Esophagus squamous epithelium (tissue), 5 donors: ENCODE data around the gene FSTL4. TPM values are rescaled to one million over a fixed set of nuclear protein-coding genes. Genes with fewer than 3 reads are reported as not detected.

Source experiments
- DNase-seq: peaks from one replicate; lab custom pipeline; 2025; lab: John Stamatoyannopoulos, UW
- H3K27ac ChIP-seq, 4 donors: fragments of 200-600 bp; sonication (generic); one replicate each; pipeline ENCODE4 v1.5.1; 2016 to 2019; ENCODE audit warnings: mild to moderate bottlenecking in 1 of 4
- H3K27me3 ChIP-seq, 4 donors: fragments of 200-600 bp; sonication (generic); 1 replicate in 3 of 4; 2 replicates in 1 of 4; pipeline versions ENCODE4 v1.5.1 to v1.6.0; 2017 to 2021; ENCODE audit warnings: antibody characterized with exemption in 1 of 4
- H3K36me3 ChIP-seq, 3 donors: fragments of 200-600 bp; sonication (generic); one replicate each; pipeline ENCODE4 v1.5.1; 2016 to 2019
- H3K4me1 ChIP-seq, 3 donors: fragments of 200-600 bp; sonication (generic); one replicate each; pipeline ENCODE4 v1.5.1; 2017 to 2019
- H3K4me3 ChIP-seq, 4 donors: fragments of 200-600 bp; sonication (generic); 1 replicate in 3 of 4; 2 replicates in 1 of 4; pipeline ENCODE4 v1.5.1; 2016 to 2019; ENCODE audit warnings: mild to moderate bottlenecking in 2 of 4, moderate library complexity in 1 of 4
- H3K9me3 ChIP-seq, 3 donors: fragments of 200-600 bp; sonication (generic); one replicate each; pipeline ENCODE4 v1.5.1; 2016 to 2019
- CTCF ChIP-seq, 6 experiments: fragments of 450-650 bp in 4 of 6; fragments of 200-600 bp in 2 of 6; sonication (generic) in 2 of 6; IDR thresholded peaks; one replicate each; pipeline ENCODE4 v1.5.1; 2016 to 2019; ENCODE audit warnings: antibody characterized with exemption in 6 of 6, mild to moderate bottlenecking in 4 of 6, moderate library complexity in 4 of 6
- POLR2A ChIP-seq, 4 donors: fragments of 450-650 bp; IDR thresholded peaks; one replicate each; pipeline ENCODE4 v1.6.1; 2017; ENCODE audit warnings: antibody characterized with exemption in 4 of 4, mild to moderate bottlenecking in 4 of 4, moderate library complexity in 3 of 4
- WGBS, 2 donors: methylation state at CpG; one replicate each; pipeline ENCODE4 v1.1.5; 2018; 5-methylcytosine and 5-hydroxymethylcytosine counted together
- intact Hi-C: fragments of 100-400 bp; cut with DNase I; formaldehyde crosslinking; loops from one replicate; pipeline ENCODE4 v1.15.0; 2022
- total RNA-seq, 4 donors: library from RNA; depleted of rRNA; stranded (reverse); fragments of >200 nt; gene quantifications; one replicate each; pipeline ENCODE4 v1.1.0, GENCODE V29; 2016
- donor health status: DM: yes; HTN: yes; CAD: no.

FSTL4 gene
- total RNA-seq, 4 donors from 2014 or later = 0.53 to 4.1 (median 1.4) TPM

GRCh38 chr5:133246376-133247150 is 365.8 kb downstream of the FSTL4 start:
- Histone ChIP-seq H3K9me3 (no peaks in the 10 kb centered on the region), H3K4me3 (no peak overlapping the region), H3K4me1 (no peaks in the 10 kb centered on the region), H3K36me3 (no peaks in the 10 kb centered on the region), H3K27me3 (no peaks in the 10 kb centered on the region), H3K27ac (no peak overlapping the region)
- TF ChIP-seq POLR2A (IDR thresholded peaks at IDR 0.05) = no peak
- no peak for TF ChIP-seq CTCF (IDR thresholded peaks at IDR 0.05)
- intact Hi-C loops = no loop called here
- 82 to 89% methylated on average over 9 to 12 of the region's 13 CpGs for WGBS, 2 donors
- no peak for DNase-seq

GRCh38 chr5:133246053-133246370 is 366.3 kb downstream of the FSTL4 start:
- H3K9me3 ChIP-seq = no peaks in the 10 kb centered on the region
- DNase-seq = no peak
- WGBS, 2 donors = 57 to 70% methylated on average over 12 of the region's 12 CpGs
- no peaks in the 10 kb centered on the region for H3K36me3 ChIP-seq
- no peak overlapping the region for H3K27ac ChIP-seq
- TF ChIP-seq CTCF (IDR thresholded peaks at IDR 0.05) (no peak), POLR2A (IDR thresholded peaks at IDR 0.05) (no peak)
- intact Hi-C loops = no loop called here
- no peak overlapping the region for H3K4me3 ChIP-seq
- H3K4me1 ChIP-seq = no peaks in the 10 kb centered on the region
- H3K27me3 ChIP-seq = no peaks in the 10 kb centered on the region

GRCh38 chr5:133245191-133246052 is 366.9 kb downstream of the FSTL4 start:
- Histone ChIP-seq H3K9me3 (no peaks in the 10 kb centered on the region), H3K4me3 (no peak overlapping the region), H3K36me3 (no peaks in the 10 kb centered on the region), H3K27ac (no peak overlapping the region), H3K27me3 (no peaks in the 10 kb centered on the region), H3K4me1 (no peaks in the 10 kb centered on the region)
- intact Hi-C loops = no loop called here
- TF ChIP-seq POLR2A (IDR thresholded peaks at IDR 0.05) = no peak
- TF ChIP-seq CTCF (IDR thresholded peaks at IDR 0.05) = no peak
- 36 to 51% methylated on average over 11 of the region's 11 CpGs for WGBS, 2 donors
- no peak for DNase-seq

- no peaks in the 10 kb centered on the region for H3K4me1 ChIP-seq
- TF ChIP-seq POLR2A (IDR thresholded peaks at IDR 0.05) (no peak), CTCF (IDR thresholded peaks at IDR 0.05) (no peak)
- no peak overlapping the region for H3K27ac ChIP-seq
- H3K36me3 ChIP-seq = no peaks in the 10 kb centered on the region
- no peaks in the 10 kb centered on the region for H3K9me3 ChIP-seq
- H3K27me3 ChIP-seq = no peaks in the 10 kb centered on the region
- intact Hi-C loops = no loop called here
- 63 to 81% methylated on average over 2 to 4 of the region's 7 CpGs for WGBS, 2 donors
- DNase-seq = no peak
- no peak overlapping the region for H3K4me3 ChIP-seq
Measured at GRCh38 chr5:133244242-133244641, 368.1 kb downstream of the FSTL4 start.

GRCh38 chr5:133243196-133243595 is 369.1 kb downstream of the FSTL4 start:
- no peaks in the 10 kb centered on the region for H3K36me3 ChIP-seq
- no peaks in the 10 kb centered on the region for H3K27me3 ChIP-seq
- TF ChIP-seq CTCF (IDR thresholded peaks at IDR 0.05) (no peak), POLR2A (IDR thresholded peaks at IDR 0.05) (no peak)
- intact Hi-C loops = no loop called here
- H3K4me3 ChIP-seq = no peak overlapping the region
- H3K4me1 ChIP-seq = no peaks in the 10 kb centered on the region
- no peak for DNase-seq
- no peaks in the 10 kb centered on the region for H3K9me3 ChIP-seq
- H3K27ac ChIP-seq = no peak overlapping the region
- WGBS, 2 donors = 92 to 94% methylated on average over 3 of the region's 3 CpGs
